ENCODE measurements around the gene NUP205. TPM values are rescaled to one million over a fixed set of nuclear protein-coding genes. Genes with fewer than 3 reads are reported as not detected.

Gene NUP205
- total RNA-seq, 1 donor from 2014 or later: 38.8 TPM

DNA sequence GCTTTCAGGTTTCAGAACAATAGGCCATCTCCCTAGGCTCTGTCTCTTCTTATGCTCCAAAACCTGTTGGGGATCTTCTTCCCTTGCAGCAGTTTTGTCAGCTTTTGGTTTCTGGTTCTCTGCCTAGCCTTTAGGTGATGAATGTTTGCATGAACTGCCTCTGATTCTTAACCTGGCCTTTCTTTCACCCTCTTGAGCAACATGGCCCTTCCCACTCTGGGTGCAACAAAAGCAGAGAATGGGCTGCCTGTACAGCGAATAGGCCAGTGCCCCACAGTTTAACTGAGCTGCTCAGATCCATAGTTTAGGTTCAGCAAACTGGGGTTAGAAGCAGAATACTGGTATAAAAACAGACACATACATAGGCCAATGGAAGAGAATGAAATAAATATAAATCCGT is 18.1 kb upstream of the NUP205 start:
- no peak for DNase-seq (ENCODE audit: low read depth)

- DNase-seq (ENCODE audit: low read depth): no peak
These were observed 16.7 kb upstream of the NUP205 start for GRCh38 chr7:135541029-135541428.

- no peak for DNase-seq (ENCODE audit: low read depth)
These were observed 7.5 kb upstream of the NUP205 start for GRCh38 chr7:135550196-135550595.

GRCh38 chr7:135552148-135552547 is 5.6 kb upstream of the NUP205 start:
- DNase-seq (ENCODE audit: low read depth): no peak

DNA sequence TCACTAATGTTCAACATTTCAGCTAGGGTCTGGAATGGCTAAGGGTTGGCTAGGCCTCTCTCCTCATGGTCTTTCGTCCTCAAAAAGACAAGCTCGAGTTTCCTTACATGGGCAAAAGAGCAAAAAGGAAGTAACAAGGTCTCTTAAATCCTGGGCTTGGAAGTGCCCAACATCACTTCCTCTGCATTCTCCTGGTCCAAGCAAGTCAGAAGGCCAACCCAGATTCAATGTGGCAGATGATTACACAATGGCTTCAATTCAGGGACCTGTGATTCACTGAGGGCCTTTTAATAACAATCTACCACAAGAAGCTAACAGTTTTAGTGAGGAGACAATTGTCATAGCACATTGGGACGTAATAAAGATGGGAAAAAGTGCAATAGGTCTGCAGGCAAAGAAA is 4.4 kb upstream of the NUP205 start:
- peak; percentile 16 for DNase-seq (ENCODE audit: low read depth)

GRCh38 chr7:135558337-135558767 is 635 bp downstream of the NUP205 start:
- DNase-seq (ENCODE audit: low read depth): peak; percentile 33

DNA sequence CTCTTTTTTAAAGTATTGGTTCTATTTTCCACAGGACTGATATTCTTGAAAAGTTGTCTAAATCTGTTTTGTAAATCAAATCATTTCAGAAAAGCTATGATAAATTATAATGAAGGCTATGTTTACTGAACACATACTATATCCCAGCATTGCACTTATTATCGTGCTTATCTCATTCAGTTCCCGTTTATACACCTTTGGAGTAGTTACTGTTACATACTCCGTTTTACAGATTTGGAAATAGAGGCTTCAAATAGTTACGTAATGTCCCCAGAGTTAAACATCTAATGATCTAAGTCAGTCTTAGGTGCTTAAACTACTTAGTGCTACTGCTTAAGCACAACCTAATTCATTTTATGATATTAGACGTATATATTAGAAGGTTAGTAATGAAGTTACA is 1.2 kb downstream of the NUP205 start:
- no peak for DNase-seq (ENCODE audit: low read depth)

DNA sequence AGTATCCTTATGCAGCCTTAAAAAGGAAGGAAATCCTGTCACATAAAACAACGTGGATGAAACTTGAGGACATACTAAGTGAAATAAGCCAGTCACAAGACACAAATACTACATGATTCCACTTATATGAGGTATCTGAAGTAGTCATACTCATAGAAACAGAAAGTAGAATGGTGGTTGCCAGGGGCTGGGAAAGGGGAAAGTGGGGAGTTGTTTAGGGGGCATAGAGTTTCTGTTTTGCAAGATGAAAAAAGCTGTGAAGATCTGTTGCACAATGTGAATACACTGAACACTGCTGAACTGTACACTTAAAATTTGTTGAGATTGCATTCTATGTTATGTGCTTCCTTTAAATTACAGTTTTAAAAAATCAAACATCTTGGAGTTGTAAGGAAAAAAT is 2.9 kb downstream of the NUP205 start:
- DNase-seq (ENCODE audit: low read depth): no peak

DNA sequence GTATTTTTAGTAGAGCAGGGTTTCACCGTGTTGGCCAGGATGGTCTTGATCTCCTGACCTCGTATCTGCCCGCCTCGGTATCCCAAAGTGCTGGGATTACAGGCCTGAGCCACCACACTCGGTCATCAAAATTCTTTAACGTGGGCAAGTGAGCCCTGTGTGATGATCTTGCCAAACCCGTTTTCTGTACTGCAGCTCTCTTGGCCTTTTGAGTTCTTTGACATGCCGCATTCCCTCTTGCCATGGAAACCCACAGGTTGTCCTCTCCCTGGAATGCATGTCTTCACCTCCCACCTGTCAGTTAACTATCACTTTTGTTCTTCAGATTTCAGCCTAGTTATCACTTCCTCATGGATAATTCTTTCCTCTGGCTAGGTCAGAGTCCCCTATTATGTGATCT is 5.0 kb downstream of the NUP205 start:
- DNase-seq (ENCODE audit: low read depth): no peak

DNA sequence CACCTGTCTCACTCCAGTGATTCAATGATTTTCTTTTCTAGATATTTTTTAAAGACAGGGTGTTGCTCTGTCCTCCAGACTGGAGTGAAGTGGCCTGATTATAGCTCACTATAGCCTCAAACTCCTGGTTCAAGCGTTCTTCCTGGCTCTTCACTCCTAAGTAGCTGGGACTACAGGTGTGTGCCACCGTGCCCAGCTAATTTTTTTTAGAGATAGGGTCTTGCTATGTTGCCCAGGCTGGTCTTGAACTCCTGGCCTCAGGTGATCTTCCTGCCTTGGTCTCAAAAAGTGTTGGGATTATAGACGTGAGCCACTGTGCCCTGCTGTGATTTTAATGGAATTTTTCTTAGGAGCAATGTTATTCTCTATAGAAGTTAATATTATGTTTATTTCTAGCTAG is 14.1 kb downstream of the NUP205 start:
- DNase-seq (ENCODE audit: low read depth): no peak

GRCh38 chr7:135573541-135573940 is 15.8 kb downstream of the NUP205 start:
- DNase-seq (ENCODE audit: low read depth): no peak

DNA sequence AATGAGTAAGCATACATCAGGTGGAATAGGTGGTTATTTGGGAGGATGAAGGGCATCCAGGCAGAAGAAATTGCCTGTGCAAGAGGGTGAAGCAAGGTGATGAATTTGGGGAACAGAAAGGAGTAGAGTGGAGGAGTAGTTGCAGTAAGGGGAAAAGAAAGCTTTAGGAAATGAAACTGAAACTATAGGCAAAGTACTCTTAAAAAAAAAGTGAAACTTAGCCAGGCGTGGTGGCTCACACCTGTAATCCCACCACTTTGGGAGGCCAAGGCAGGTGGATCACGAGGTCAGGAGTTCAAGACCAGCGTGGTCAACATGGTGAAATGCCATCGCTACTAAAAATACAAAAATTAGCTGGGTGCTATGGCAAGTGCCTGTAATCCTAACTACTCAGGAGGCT is 17.6 kb downstream of the NUP205 start:
- DNase-seq (ENCODE audit: low read depth): no peak

DNA sequence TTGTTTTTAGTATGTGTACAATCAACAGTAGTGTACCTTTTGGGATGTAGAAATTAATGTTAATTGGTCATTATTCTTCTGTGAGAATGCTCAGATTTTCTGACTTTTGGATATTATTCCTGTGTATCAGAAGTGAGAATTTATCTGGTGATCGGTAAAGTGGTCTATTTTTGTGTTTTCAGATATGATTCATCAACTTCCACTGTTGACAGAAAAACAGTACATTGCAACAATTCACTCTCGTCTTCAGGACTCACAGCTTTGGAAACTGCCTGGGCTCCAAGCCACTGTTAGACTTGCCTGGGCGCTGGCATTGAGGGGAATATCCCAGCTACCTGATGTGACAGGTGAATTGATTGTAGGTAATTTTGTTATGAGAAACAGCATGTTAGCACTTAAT is 20.9 kb downstream of the NUP205 start:
- no peak for DNase-seq (ENCODE audit: low read depth)

DNA sequence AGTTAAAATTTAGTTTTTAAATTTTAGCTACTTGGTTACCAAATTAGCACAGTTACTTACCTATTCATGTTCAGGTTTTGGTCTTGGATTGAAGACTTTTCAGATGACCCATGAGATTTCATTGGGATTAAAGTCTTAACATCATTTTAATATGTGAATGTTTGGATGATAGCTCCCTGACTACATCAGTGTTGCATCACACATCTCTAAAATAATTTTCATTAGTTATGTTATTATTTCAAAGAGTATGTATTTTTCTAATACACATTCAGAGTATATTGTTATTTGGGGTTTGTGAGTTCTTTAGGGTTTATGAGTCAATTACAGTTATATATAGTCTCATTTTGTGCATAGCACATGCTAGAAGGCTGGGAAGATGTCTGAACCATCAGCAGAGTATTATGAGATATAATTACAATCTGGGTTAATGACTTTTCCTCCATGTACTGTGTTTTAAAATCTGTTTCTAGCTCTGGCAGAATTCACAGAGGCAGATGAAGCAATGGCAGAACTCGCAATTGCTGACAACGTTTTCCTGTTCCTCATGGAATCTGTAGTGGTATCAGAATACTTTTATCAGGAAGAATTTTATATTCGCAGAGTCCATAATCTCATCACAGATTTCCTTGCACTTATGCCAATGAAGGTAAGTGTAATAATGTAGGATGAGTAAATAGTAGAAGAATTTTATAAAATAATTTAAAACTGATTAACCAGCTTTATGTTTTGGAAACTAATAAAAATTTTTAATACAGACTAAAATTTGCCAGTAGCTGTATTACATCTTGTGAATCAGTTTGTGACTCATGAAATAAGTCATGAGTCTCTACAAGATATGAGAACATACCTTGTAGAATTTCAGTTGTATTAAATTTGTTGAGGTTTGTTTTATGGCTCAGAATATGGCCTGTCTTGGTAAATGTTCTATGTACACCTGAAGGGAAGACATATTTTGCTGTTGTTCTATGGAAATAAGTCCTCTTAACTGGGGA is 26.9 kb downstream of the NUP205 start:
- no peak for DNase-seq (ENCODE audit: low read depth)

GRCh38 chr7:135597181-135597925 is 39.6 kb downstream of the NUP205 start:
- DNase-seq (ENCODE audit: low read depth): no peak

- no peak for DNase-seq (ENCODE audit: low read depth)
These were observed 40.2 kb downstream of the NUP205 start for GRCh38 chr7:135597926-135598305.

- DNase-seq (ENCODE audit: low read depth): peak; percentile 23
These were observed 41.8 kb downstream of the NUP205 start for GRCh38 chr7:135599471-135599870.

- no peak for DNase-seq (ENCODE audit: low read depth)
These were observed 42.5 kb downstream of the NUP205 start for GRCh38 chr7:135600226-135600625.

DNA sequence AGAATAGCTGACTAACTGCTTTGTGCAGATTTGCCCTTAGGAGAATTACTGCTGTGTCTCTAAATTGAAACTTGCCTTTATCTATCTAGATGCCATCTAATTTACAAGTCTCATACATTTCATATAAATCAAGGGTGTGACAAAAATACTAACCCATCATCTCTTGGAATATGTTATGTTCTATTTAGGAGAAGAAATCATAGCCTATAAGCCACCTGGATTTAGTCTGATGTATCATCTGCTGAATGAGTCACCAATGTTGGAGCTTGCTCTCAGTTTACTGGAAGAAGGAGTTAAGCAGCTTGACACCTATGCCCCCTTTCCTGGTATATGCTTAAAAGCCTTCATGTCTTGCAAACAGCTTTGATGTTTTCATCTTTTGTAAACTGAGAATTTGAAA is 43.5 kb downstream of the NUP205 start:
- DNase-seq (ENCODE audit: low read depth): peak; percentile 43

DNA sequence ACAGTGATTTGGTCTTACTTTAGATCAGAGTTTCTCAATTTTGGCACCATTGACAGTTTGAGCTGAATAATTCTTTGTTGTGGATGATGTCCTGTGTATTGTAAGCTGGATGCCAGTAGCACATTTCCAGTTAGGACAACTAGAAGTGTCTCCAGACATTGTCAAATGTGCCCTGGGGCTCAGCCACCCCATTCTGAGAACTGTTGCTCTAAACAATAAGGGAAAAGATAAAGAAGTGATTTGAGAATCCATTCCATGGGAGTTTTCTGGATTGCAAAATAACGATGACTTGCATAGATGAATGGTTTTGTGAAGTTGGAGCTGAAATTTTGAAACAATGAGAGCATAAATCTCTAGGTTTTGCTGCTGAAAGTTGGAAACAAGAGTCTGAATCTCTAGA is 44.6 kb downstream of the NUP205 start:
- peak; percentile 58 for DNase-seq (ENCODE audit: low read depth)

DNA sequence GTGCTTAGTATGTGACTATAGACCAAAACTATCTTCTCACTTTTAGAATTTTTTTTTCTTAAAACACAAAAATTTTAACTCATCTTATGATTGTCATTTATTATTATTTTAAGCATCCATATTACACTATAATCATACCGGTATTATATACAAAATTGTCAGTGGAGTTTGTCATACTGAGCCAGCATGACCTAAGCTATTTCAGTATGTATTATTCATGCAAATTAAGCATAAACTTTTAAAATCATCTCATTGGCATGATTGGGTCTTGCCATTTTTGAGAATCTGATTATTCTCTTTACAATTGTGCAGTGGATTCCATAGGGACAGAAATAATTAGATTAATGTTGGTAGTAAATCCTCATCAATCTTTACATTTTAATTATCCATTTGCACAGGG is 58.4 kb downstream of the NUP205 start:
- DNase-seq (ENCODE audit: low read depth): no peak

- no peak for DNase-seq (ENCODE audit: low read depth)
These were observed 60.1 kb downstream of the NUP205 start for GRCh38 chr7:135617781-135618180.

- no peak for DNase-seq (ENCODE audit: low read depth)
These were observed 60.8 kb downstream of the NUP205 start for GRCh38 chr7:135618510-135618909.

Measured in renal cortical epithelial cell (primary cell).